HT1080 (cell line): ENCODE results near the gene ZFP36L1. TPM values are rescaled to one million over a fixed set of nuclear protein-coding genes. Genes with fewer than 3 reads are reported as not detected.
A peak's percentile ranks its signal among the peaks of the same experiment; 100 is the strongest.
"Not testable (repeated sequence)": the region's sequence is repeated elsewhere in the genome, so short reads cannot be mapped to it uniquely, and the experiment has no call there.

Experiments used
- DNase-seq: peaks from one replicate; pipeline ENCODE4 v3.0.0-alpha.2; 2015; ENCODE audit warnings: low read depth
- total RNA-seq: library from RNA; depleted of rRNA; stranded (reverse); fragments of >200 nt; shearing (Covaris generic); gene quantifications from 2 replicates; pipeline ENCODE4 v1.2.3, GENCODE V29; 2014

The ZFP36L1 gene
- total RNA-seq, 1 experiment from 2014 or later: 70.7 TPM

DNA sequence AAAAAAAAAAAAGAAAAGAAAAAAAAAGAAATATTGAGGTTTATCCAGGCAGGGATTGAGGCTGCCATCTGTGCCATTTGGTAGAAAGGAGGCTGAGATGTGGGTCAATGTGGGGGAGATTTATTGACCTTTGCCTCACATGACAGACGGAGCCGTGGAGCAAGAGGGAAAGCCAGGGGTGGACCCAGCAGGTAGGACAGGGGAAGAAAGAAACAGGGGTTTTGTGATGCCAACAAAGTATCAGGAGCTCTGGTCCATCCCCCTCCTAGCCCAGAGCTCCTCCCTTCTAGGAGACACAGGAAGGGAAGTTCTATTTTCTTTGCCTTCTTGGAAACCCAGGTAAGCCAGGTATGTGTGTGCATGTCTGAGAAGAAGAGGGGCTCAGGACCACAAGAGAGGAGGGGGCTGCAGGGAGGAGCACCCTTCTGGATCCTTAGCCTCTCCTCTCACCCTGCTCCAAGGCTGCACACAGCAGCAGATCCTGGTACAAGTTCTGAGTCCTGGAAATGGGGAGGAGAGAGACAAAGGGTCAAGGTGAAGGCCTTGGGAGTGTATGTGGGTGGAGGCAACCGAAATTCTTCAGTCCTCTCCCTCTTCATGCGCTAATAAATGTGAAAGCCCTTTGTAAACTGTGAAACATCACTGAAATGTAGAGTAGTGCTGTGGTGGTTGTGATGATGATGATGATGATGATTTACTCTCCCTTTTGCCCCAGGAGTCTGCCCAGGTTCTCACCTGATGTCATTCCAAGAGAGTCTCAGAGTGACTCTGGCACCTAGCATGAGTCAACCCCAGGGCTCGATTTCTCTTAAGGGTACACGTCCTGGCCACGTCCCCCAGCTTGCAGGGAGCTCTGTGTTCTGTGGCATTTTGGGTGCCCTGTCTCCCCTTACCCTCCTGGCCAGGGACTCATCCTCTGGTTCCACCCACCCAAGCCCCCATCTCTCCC, 26.3 kb downstream of the ZFP36L1 start:
- DNase-seq: no peak

DNA sequence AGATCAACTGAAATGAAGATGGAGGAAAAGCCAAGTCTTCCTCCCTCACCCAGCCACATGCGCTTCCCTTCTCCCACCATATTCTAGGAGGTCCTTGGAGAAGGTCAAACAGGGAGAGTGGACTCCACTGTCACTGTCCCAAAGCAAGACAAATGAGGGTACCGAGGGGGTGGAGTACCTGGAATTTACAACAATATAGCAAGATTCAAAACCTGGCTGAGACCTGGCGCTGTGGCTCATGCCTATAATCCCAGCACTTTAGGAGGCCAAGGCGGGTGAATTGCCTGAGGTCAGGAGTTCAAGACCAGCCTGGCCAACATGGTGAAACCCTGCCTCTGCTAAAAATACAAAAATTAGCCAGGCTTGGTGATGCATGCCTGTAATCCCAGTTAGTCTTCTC, 29.0 kb downstream of the ZFP36L1 start:
- DNase-seq: not testable (repeated sequence)

DNA sequence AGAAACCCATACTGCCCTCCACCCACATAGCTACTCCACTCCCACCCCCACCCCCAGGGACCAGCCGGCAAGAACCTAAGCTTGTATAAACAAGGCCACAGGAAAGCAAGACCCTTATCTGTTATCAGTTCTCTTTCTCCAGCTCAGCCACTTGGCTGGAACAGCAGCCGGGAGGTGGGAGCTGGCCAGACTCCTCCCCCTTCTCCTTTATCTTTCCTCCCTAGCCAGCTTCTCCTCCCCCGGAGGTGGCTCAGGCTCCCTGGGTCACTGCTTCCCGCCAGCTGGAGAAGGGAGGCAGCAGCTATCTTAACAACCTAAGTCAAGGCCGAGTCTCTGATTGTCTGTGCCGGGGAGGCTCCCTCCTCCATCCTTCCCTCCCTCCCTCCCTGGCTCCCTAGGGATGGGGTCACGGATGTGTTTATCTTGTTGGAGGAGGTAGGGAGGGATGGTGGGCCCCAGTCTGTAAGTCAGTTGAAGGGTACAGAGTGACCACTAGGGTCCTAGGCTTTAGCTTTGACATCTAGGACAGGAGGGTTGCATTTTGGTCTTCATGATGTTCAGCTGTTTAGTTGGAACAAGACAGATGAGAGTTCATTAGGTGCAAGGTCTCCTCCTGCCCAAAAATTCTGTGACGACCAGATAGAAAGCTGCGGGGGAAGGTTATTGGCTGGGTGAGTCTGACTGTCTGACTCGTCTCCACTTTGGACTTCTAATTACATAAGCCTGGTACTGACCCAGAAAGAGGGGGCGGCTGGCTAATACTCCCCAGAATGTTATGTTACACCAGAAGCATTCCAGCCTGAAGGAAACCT, 29.7 kb downstream of the ZFP36L1 start:
- no peak for DNase-seq

DNA sequence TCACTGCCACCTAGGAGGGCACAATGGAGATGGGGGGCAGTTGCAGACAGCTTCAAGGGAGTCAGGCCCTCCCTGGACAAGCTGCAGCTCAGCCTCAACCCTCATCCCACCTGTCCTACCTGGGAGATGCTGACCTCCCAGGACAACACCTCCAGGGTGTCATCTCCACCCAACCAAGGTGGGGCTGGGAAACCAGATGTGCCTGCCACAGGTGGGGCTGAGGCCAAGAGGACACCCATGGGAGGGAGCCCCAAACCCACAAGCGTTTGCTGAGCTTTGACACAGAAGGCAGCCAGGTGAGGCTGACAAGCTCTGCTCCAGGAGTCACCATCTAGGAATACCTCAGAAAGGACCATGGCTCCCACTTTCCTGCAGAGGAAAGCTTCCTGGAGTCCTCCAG, 31.5 kb downstream of the ZFP36L1 start:
- no peak for DNase-seq

DNA sequence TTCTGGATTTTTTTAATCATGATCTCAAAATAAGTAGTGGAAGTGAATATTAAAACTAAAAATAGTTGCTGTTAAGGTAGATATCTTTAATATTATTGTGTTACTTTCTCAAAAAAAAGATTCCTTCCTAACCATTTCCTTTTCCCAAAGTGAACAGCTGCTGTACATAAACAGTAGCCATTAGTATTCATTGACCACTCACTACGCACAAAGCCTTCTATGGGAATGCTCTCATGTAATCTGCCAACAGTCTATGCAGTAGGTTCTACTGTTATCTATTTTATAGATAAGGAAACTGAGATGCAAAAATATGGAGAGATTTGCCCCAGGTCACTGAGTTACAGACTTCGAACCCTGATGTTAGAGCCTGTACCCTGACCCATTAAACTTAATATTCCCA, 32.1 kb downstream of the ZFP36L1 start:
- DNase-seq: no peak

DNA sequence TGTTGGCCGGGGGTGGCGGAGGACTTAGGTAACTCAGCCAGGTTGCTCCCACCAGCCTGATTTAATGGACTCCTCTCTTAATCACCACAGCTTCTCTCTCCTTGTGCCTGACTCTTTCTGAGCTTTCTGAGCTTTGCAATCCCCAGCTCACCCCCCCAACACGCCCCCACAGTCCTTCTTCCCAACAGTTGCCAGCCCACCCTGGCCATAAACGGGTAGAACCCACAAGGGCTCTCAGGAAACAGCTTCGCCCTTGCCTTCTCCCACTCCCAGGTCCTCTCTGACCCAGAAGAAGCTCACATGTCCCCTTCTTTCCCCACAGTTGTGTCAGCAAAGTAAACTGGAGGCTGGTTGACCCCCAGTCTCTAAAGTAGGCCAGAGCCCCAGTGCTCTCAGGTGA, 32.9 kb downstream of the ZFP36L1 start:
- no peak for DNase-seq

DNA sequence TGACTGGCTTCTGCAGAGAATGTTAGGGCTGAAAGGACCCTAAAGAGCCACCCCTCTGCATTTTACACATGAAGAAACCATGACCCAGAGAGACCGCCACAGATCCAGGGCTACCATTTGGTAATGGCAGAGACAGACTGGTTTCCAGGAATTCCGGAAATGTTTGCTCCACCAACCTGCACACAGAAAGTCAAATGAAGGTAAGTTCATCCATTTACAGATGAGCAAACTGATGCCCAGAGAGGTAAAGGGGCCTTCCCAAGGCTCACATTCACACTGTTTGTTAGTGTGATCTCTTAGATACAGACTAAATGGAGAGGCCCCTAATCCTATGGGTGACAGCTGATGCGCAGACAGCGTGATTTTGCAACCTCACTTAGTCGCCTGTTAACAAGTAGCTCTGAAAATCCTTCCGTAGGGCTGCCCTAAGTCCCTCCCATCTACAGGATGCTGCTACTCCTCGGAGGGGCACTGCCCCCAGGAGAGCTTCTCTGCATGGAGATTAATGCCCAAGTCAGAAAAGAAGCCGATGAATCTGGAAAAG, 33.8 kb downstream of the ZFP36L1 start:
- no peak for DNase-seq

DNA sequence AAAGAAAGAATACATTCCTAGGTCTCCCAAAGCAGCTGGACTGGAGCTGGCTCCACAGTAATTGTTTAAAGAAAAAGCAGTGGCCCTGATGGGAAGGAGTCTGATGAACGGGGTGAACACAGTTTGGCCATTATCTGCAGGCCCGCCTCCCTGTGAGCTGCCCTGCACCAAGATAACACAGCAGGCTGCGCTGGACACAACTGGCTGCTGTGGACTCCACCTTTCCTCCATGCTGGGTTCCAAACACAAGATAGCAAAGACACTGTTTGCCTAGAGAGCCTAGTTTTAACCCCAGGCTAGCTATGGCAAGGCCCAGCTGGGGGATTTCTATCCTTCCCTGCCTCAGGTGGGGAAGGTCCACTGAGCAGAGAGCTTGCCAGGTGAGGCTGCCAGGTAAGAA, 34.6 kb downstream of the ZFP36L1 start:
- DNase-seq: no peak

DNA sequence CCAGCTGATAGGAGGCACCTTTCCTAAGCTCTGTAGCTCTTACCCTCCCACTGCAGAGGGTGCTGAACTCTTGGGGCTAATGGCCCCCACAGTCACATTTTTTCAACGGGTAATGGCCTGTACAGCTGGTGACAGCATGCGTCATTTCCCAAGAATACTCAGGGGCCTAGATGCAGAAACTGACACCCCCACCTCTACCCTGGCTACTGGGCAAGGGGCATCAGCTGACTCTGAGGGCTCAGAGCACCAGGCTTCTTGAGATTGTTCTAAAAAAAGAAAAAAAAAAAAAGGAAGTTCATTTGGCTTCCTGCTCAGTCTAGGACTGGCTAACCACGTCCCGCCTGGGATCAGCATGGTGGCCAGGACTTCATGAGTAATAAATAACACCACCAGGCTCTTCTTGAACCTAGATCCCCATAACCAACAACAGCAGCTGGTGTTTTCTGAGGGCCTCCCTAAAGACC, 35.2 kb downstream of the ZFP36L1 start:
- peak; percentile 62 for DNase-seq

DNA sequence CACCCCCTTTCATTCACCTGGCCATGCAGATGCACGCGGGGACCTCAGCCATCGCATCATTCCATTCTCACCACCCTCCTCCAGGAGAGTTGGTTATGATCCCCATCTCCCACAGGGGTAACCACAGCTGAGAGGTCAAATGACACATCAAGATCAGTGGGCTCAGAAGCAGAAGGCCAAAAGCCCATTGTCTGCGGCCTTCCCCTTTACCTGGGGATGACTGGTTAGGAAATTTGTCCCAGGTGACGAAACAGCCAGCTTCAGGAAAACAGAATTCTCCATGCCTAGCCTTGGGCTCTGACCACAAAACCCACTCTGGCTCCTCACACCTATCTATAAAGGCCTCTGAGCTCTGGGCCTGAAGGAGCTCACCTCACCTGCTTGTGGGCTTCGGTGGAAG, 36.1 kb downstream of the ZFP36L1 start:
- DNase-seq: no peak

DNA sequence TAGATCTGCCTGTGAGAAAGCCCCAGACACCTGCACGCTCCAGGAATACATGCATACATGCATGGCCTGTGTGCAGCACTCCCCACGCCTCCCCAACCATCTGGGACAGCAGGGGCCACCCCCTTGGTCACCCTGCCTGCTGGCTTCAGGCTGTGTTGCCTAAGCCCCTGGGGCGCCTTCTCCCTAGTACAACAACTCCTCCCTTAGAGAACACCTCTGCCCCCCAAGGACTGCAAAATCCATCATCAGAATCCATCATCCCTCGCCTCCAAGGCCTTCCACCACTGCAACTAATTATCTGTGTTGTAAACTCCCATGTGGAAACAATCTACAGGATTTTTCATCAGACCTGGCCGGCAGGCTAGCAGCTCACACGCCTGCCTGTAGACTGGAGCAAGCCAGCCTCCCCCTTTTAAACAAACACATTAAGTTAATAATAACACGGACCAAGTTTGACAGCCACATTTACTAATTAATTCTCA, 36.8 kb downstream of the ZFP36L1 start:
- no peak for DNase-seq

DNA sequence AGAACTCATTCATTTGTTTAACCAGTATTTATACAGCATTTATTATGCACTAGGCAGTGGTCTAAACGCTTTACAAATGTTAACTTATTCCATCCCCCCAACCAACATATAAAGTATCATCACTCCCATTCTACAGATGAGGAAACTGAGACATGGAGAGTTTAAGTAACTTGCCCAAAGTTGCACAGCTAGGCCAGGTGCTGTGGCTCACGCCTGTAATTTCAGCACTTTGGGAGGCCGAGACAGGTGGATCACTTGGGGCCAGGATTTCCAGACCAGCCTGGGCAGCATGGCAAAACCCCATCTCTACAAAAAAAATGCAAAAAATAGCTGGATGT, 37.9 kb downstream of the ZFP36L1 start:
- DNase-seq: no peak

DNA sequence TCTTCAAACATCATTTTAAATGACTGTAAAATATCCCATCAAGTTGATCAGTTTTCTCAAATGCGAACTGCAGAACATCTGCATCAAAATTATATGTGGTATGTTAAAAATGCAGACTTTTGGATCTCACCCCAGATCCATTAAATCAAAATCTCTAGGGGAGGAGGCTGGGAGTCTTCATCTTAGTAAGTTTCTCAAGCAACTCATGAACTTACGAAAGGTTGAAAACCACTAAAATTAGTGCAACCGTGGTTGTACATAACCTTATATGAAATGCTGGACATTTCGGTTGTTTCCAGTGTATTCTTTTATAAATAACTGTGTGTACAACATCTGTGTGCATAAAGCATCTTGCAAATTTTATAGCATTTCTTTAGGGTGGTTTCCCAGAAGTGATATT, 39.2 kb downstream of the ZFP36L1 start:
- DNase-seq: no peak

DNA sequence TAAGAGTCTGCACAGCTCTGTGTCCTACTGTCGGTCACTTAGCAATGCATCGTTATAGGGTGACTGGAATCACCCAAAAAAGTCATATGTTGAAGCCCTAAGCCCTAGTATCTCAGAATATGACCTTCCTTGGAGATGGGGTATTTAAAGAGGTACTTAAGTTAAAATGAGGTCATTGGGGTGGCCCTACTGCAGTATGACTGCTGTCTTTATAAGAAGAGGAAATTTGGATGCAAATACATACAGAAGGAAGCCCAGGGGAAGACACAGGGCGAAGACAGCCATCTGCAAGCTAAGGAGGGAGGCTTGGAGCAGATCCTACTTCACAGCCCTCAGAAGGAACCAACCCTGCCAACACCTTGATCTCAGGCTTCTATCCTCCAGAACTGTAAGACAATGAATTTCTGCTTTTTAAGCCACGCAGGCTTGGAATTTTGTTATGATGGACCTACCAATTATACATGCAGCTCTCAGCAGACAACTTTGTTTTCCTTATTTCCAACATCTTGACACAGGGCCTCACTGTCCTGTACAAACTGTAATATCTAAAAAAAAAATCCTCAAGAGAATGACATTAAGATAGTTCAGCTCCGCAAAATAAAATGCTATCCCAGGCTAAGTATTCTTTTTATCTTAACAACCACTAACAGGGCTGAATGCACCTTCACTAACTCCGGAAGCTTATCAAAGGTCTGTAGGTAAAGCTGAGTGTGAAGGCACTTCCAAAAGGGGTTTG, 40.4 kb downstream of the ZFP36L1 start:
- no peak for DNase-seq

DNA sequence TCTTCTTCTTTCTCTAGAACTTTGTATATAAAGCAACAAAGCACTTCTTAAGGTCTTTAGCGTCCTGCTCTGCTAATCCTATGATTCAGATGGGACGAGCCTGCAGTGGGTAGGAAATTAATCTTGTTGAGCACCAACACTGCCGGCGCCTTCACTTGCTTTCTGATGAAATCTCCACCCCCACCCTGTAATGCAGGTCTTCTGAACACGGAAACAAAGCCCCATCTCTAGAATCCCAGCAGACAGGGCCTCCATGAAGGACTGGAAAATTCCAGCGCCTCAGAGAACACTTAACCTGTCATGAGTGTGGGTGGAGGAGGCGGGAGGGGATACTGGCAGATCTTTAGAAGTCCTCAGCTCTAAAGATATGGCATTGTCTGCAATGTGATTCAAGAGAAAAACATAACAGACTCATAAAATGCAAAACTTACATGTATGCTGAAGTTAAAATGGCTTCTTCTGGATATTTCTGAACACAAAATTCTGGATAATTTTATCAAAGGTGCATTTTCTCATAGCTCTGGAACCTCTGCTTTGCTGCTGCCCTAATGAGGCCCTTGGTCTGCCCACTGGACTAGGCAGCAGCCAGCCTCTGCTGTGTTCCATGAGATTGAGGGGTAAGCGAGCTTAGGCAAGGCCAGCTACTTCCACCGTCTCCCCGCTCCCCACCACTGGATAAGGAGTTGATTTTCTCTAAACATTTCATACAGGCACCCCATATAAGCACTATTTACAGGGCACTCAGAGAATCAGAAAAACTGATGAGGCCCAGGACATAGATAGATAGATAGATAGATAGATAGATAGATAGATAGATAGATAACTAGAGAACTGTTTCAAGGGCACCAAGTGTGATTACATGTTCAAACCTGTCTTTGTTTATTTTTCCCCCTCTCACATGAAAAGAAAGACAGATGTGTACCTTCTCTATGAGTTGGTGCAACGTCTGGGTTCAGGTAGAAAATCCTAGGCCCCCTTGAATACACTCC, 43.1 kb downstream of the ZFP36L1 start:
- no peak for DNase-seq

DNA sequence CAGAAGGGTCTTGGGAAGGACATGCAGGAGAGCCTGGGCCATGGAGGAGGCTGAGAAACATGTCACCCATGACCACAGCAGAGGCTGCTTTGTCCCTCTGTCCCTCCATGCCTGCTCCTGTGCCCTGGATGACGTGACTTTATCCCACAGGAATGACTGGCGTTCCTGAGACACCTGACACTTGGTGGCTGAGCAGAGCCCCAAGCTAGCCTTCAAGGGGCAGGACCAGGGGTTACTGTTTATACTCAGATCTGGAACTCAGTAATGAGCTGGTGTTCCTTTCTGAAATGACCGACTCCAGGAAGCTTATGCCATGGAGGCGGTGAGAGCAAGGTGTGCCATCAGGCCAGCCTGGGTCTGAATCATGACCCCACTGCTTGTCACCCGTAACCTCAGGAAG, 44.2 kb downstream of the ZFP36L1 start:
- DNase-seq: no peak

DNA sequence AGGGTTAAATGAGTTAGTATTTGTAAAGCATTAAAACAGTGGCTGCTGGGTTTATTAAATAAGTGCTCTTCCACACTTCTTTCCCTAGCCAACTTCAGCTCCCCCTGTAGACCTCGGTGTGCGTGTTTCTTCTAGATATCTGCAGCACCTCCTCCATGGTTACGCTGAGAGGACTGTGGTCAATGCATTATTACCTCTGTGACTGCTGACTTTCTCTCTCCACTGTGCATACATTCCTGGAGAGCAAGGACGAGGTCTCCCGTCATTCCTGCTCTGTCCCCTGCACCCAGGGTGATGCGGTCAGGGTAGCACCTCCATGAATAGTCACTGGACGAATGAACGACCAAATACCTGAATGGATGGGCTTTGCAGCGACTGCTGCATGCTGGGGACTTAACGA, 44.6 kb downstream of the ZFP36L1 start:
- DNase-seq: no peak

DNA sequence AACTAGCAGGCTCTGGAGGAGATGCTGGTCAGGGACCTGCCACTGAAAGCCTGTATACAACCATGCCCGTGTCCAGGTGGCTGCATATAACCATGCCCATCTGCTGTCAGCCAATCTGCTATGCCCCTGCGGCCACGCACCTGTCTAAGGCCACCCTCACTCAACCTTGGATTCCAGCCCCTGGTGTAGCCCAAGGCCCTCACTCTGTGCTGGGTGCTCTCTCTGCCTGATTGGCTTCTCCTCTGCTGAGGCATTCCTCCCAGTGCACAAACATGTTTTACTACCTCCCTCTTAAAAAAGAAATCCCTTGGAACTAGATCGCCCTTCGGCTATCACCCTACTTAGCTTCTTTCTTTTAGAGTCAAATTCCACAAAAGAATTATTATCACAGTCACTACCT, 45.5 kb downstream of the ZFP36L1 start:
- no peak for DNase-seq

DNA sequence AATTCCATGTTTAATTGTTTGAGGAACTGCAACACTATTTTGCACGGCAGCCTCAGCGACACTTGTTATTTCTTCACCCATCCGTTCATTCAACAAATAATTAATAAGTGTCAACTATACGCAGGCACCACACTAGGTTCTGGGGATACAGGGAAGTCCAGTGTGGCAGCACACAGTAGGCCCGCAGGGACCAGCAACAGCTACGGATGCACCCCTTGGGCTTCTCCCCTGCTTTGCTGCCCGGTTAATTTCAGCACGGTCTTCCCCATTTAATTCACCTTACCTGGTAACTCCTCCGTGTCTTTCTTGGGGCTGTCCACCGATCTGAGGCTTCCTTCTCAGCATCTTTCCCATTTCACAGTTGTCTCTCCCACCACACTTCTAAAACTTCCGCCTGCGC, 48.3 kb downstream of the ZFP36L1 start:
- no peak for DNase-seq

DNA sequence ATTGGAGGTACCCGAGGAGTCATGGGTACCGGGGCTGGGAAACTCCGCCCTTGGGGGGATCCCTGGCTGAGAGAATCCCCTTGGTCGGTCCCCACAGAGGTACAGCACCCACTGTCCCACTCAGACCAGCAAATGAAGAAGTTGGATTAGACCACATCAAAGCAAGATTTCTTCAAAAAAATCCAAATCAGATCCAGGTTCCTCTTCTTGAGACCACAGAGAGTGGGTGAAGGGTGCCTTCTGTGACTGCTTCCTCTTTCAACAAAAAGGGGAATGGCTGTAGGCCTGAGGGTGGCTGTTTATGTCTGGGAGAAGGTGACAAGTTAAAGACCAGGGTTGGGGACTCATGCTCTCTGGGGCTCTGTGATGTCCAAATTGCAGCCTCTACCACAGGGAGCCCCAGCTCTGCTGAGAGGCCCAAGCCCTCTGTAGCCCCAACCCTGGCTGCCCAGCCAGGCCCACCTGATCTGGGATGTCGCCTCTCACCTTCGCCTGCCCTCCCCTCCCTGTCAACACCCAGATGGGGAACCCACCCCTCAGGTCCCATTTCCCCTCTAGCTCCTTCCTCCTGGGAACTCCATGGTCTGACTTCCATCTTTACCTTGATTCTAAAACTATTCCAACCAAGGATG, 50.9 kb downstream of the ZFP36L1 start:
- no peak for DNase-seq
